Measurements from ENCODE around the gene ELL2.

DNA sequence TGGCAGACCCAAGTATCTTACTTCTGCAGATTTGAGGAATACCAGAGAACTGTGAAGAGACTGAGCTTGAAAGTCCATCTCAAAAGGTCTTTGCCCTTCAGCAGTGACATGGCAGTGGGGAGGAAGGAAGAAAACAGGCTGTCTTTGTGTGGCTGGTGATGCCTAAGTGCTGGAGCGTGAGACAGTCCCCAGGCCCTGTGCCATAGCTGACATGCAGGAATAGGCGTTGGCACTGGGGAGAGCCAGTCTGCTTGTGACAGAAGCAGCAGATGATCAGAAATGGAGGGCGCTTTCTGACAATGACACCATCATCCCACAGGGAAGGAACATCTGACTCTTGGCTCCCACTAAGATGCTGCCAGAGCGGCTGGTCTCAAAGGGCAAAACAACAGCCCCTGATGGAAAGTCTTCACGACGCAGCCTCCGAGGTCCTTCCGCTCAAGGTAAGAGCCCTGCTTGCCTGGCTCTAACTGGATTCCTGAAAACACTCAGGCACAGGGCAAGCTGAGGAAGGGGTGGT is 123.6 kb downstream of the ELL2 start:
- TF ChIP-seq POLR2A (IDR thresholded peaks at IDR 0.05; ENCODE audit: low read depth, low read length) (no peak), SPI1 (IDR thresholded peaks at IDR 0.05; ENCODE audit: low read depth, low read length) (no peak)
